Body of pancreas (tissue), 4 donors: ENCODE results near the gene TPRA1. TPM values are rescaled to one million over a fixed set of nuclear protein-coding genes. Genes with fewer than 3 reads are reported as not detected.

Experiments
- ATAC-seq: fragments of 150-250 bp; one replicate; pipeline ENCODE4 v1.9.1; 2016
- DNase-seq, 4 donors: peaks; one replicate each; pipeline ENCODE4 v3.0.0-alpha.2; 2019
- H3K27ac ChIP-seq, 4 donors: fragments of 200-600 bp; sonication (generic); 1 replicate in 3 of 4; 2 replicates in 1 of 4; pipeline versions ENCODE4 v1.5.1 to v1.6.1; 2016 to 2019; ENCODE audit warnings: mild to moderate bottlenecking in 1 of 4, mixed read lengths in 1 of 4, moderate library complexity in 1 of 4
- H3K27me3 ChIP-seq, 2 donors: fragments of 200-600 bp; sonication (generic); one replicate each; pipeline ENCODE4 v1.6.0; 2016; ENCODE audit warnings: mild to moderate bottlenecking in 1 of 2
- H3K36me3 ChIP-seq, 2 donors: fragments of 200-600 bp; sonication (generic); replicated peaks in 1 of 2; 2 replicates each; pipeline ENCODE4 v1.5.1; 2016; ENCODE audit warnings: low read depth in 2 of 2; ENCODE audit not compliant: insufficient read depth in 1 of 2
- H3K4me1 ChIP-seq: fragments of 200-600 bp; sonication (generic); one replicate; pipeline ENCODE4 v1.6.0; 2016
- H3K4me3 ChIP-seq, 2 donors: fragments of 200-600 bp; sonication (generic); 1 replicate in 1 of 2; 2 replicates in 1 of 2; pipeline ENCODE4 v1.5.1; 2016 to 2019
- H3K9me3 ChIP-seq, 3 donors: fragments of 200-600 bp; sonication (generic); 1 replicate in 2 of 3; 2 replicates in 1 of 3; pipeline ENCODE4 v1.5.1; 2016
- CTCF ChIP-seq, 7 experiments: fragments of 450-650 bp in 4 of 7; fragments of 200-600 bp in 3 of 7; sonication (generic) in 3 of 7; IDR thresholded peaks; one replicate each; pipeline ENCODE4 v1.5.1; 2016 to 2019; ENCODE audit warnings: antibody characterized with exemption in 7 of 7
- POLR2A ChIP-seq, 3 donors: fragments of 450-650 bp; IDR thresholded peaks; one replicate each; pipeline ENCODE4 v1.6.1; 2016; ENCODE audit warnings: antibody characterized with exemption in 3 of 3, mild to moderate bottlenecking in 2 of 3
- WGBS, 2 donors: methylation state at CpG; one replicate each; pipeline ENCODE4 v1.1.5; 2017; 5-methylcytosine and 5-hydroxymethylcytosine counted together
- intact Hi-C: fragments of 100-400 bp; cut with DNase I; formaldehyde crosslinking; loops from one replicate; pipeline ENCODE4 v1.15.1; 2023
- total RNA-seq, 2 donors: library from RNA; depleted of rRNA; stranded (reverse); fragments of >200 nt; gene quantifications; one replicate each; pipeline ENCODE4 v1.1.0, GENCODE V29; 2016

TPRA1 gene
- total RNA-seq, 2 donors from 2014 or later, result 31.4 to 31.6 TPM

GRCh38 chr3:127637546-127637945 lies 47.0 kb upstream of the TPRA1 start:
- Histone ChIP-seq H3K4me1 (no peaks in the 10 kb centered on the region), H3K4me3 (no peak overlapping the region), H3K9me3 (no peaks in the 10 kb centered on the region), H3K36me3 (no peaks in the 10 kb centered on the region), H3K27me3 (no peaks in the 10 kb centered on the region), H3K27ac (no peak overlapping the region)
- no peak for TF ChIP-seq CTCF (IDR thresholded peaks at IDR 0.05)
- TF ChIP-seq POLR2A (IDR thresholded peaks at IDR 0.05), result no peak
- intact Hi-C loops, result no loop called here
- WGBS, 2 donors, result 76% methylated on average over 3 of the region's 3 CpGs
- ATAC-seq (no peak), DNase-seq (no peak)

DNA sequence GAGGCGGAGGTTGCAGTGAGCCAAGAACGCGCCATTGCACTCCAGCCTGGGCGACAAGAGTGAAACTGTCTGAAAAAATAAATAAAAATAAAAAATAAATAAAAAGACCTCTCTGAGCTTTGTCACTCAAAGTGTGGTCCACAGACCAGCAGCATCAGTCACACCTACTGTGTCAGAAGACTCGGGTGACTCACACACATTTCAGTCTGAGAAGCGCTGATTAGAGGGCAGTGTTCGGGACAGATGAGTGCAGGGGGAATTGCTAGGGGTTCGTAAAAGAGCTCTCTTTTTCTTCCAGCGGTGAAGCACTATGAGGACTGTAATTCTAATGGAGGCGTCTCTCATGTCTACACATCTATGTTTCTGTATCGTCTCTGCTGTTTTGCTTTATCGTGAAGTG lies 44.1 kb upstream of the TPRA1 start:
- peaks cover 8% of the 10 kb centered on the region for H3K4me1 ChIP-seq
- H3K9me3 ChIP-seq, result no peaks in the 10 kb centered on the region
- H3K4me3 ChIP-seq, result no peak overlapping the region
- no peaks in the 10 kb centered on the region for H3K27me3 ChIP-seq
- H3K36me3 ChIP-seq, result no peaks in the 10 kb centered on the region
- no peak for ATAC-seq
- WGBS, 2 donors, result 90% methylated on average over 12 of the region's 12 CpGs
- no peak overlapping the region for H3K27ac ChIP-seq
- intact Hi-C loops, result no loop called here
- no peak for DNase-seq
- TF ChIP-seq POLR2A (IDR thresholded peaks at IDR 0.05) (no peak), CTCF (IDR thresholded peaks at IDR 0.05) (no peak)

- 73 to 75% methylated on average over 8 of the region's 8 CpGs for WGBS, 2 donors
- ATAC-seq, result no peak
- H3K27me3 ChIP-seq, result no peaks in the 10 kb centered on the region
- no peak for TF ChIP-seq CTCF (IDR thresholded peaks at IDR 0.05)
- no peak for TF ChIP-seq POLR2A (IDR thresholded peaks at IDR 0.05)
- no peak overlapping the region for H3K27ac ChIP-seq
- H3K4me3 ChIP-seq, result no peak overlapping the region
- no peak for DNase-seq
- H3K4me1 ChIP-seq, result peaks cover 14% of the 10 kb centered on the region
- H3K9me3 ChIP-seq, result no peaks in the 10 kb centered on the region
- H3K36me3 ChIP-seq, result no peaks in the 10 kb centered on the region
- intact Hi-C loops, result no loop called here
These were observed 41.7 kb upstream of the TPRA1 start for GRCh38 chr3:127632035-127632820.

GRCh38 chr3:127630811-127631714 lies 40.5 kb upstream of the TPRA1 start:
- Histone ChIP-seq H3K27ac (no peak overlapping the region), H3K36me3 (no peaks in the 10 kb centered on the region), H3K4me3 (no peak overlapping the region), H3K4me1 (peaks cover 14% of the 10 kb centered on the region), H3K27me3 (no peaks in the 10 kb centered on the region), H3K9me3 (no peaks in the 10 kb centered on the region)
- DNase-seq (peak in 1 of 4 donors; percentile 5), ATAC-seq (no peak)
- no peak for TF ChIP-seq CTCF (IDR thresholded peaks at IDR 0.05)
- no peak for TF ChIP-seq POLR2A (IDR thresholded peaks at IDR 0.05)
- intact Hi-C loops, result no loop called here
- WGBS, 2 donors, result 80 to 86% methylated on average over 12 of the region's 12 CpGs
